Astrocyte (in vitro differentiated cells and primary cell): Measurements from ENCODE around the gene SHC3. TPM values are rescaled to one million over a fixed set of nuclear protein-coding genes. Genes with fewer than 3 reads are reported as not detected.

Source experiments
- DNase-seq: peaks from one replicate; pipeline ENCODE4 v3.0.0-alpha.2; 2010; ENCODE audit warnings: low read depth
- FAIRE-seq: peaks from 2 replicates; lab custom pipeline; 2011; peaks lifted over from hg19 to GRCh38; lab: Jason Lieb, UNC
- H2AFZ ChIP-seq: 2 replicates; pipeline ENCODE4 v1.6.0; 2012; ENCODE audit warnings: low read depth, low read length, inconsistent platforms
- H3K27ac ChIP-seq: 2 replicates; pipeline ENCODE4 v1.5.1; 2011; ENCODE audit warnings: low read depth, low read length, inconsistent platforms
- H3K27me3 ChIP-seq: 2 replicates; pipeline ENCODE4 v1.6.0; 2011; ENCODE audit warnings: low read length, inconsistent platforms; ENCODE audit not compliant: insufficient read depth
- H3K36me3 ChIP-seq: 2 replicates; pipeline ENCODE4 v1.5.1; 2011; ENCODE audit warnings: low read length, inconsistent platforms; ENCODE audit not compliant: insufficient read depth
- H3K4me1 ChIP-seq: 2 replicates; pipeline ENCODE4 v1.5.1; 2011; ENCODE audit warnings: low read length, inconsistent platforms; ENCODE audit not compliant: insufficient read depth
- H3K4me2 ChIP-seq: 2 replicates; pipeline ENCODE4 v1.6.0; 2012; ENCODE audit warnings: low read length, inconsistent platforms
- H3K4me3 ChIP-seq: 2 replicates; pipeline ENCODE4 v1.5.1; 2011; ENCODE audit warnings: low read depth, mild to moderate bottlenecking, low read length, inconsistent platforms; ENCODE audit not compliant: insufficient read depth
- H3K79me2 ChIP-seq: 2 replicates; pipeline ENCODE4 v1.6.0; 2012; ENCODE audit warnings: mild to moderate bottlenecking, low read length, inconsistent platforms; ENCODE audit not compliant: insufficient read depth
- H3K9ac ChIP-seq: 2 replicates; pipeline ENCODE4 v1.6.0; 2012; ENCODE audit warnings: mild to moderate bottlenecking, low read length, inconsistent platforms
- H3K9me3 ChIP-seq: 2 replicates; pipeline ENCODE4 v1.5.1; 2012; ENCODE audit warnings: low read depth, mild to moderate bottlenecking, low read length, inconsistent platforms; ENCODE audit not compliant: insufficient read depth
- H4K20me1 ChIP-seq: 2 replicates; pipeline ENCODE4 v1.6.0; 2012; ENCODE audit warnings: low read length, inconsistent platforms; ENCODE audit not compliant: insufficient read depth
- H3K27ac Mint-ChIP-seq: one replicate; pipeline ENCODE4 v1.8.0; 2021; ENCODE audit warnings: mild to moderate bottlenecking, mixed read lengths; ENCODE audit not compliant: unreplicated experiment
- H3K27me3 Mint-ChIP-seq: one replicate; pipeline ENCODE4 v1.8.0; 2021; ENCODE audit warnings: low read depth, mixed read lengths; ENCODE audit not compliant: unreplicated experiment
- H3K36me3 Mint-ChIP-seq: one replicate; pipeline ENCODE4 v1.8.0; 2021; ENCODE audit warnings: low read depth, mixed read lengths; ENCODE audit not compliant: unreplicated experiment
- H3K4me1 Mint-ChIP-seq: one replicate; pipeline ENCODE4 v1.8.0; 2021; ENCODE audit warnings: low read depth, mixed read lengths; ENCODE audit not compliant: unreplicated experiment
- H3K4me3 Mint-ChIP-seq: one replicate; pipeline ENCODE4 v1.8.0; 2021; ENCODE audit warnings: mild to moderate bottlenecking, moderate library complexity, mixed read lengths; ENCODE audit not compliant: unreplicated experiment
- H3K9me3 Mint-ChIP-seq: one replicate; pipeline ENCODE4 v1.8.0; 2021; ENCODE audit warnings: mild to moderate bottlenecking, mixed read lengths; ENCODE audit not compliant: unreplicated experiment
- CTCF ChIP-seq: IDR thresholded peaks from 2 replicates; pipeline ENCODE4 v1.5.1; 2011; ENCODE audit warnings: low read depth, mild to moderate bottlenecking, inconsistent platforms, low read length, moderate library complexity; ENCODE audit not compliant: insufficient read depth
- EZH2 ChIP-seq: IDR thresholded peaks from 2 replicates; pipeline ENCODE4 v1.6.1; 2012; ENCODE audit warnings: mild to moderate bottlenecking, low read length, inconsistent platforms; ENCODE audit not compliant: insufficient read depth
- total RNA-seq: library from RNA; stranded (reverse); gene quantifications from 2 replicates; pipeline ENCODE4 v1.2.1, GENCODE V29; 2021

Gene SHC3
- total RNA-seq, 1 donor from 2014 or later, result 4.6 TPM

- Mint-ChIP-seq H3K9me3 (peaks cover 5% of the 10 kb centered on the region), H3K27ac (peak overlapping the region; percentile 35), H3K36me3 (peaks cover 2% of the 10 kb centered on the region), H3K4me1 (peaks cover 15% of the 10 kb centered on the region), H3K27me3 (peaks cover 4% of the 10 kb centered on the region), H3K4me3 (peak overlapping the region; percentile 80)
- H2AFZ ChIP-seq, result no peak overlapping the region
- peaks cover 36% of the 10 kb centered on the region for H3K79me2 ChIP-seq
- no peak overlapping the region for H3K27ac ChIP-seq
- no peak overlapping the region for H3K4me3 ChIP-seq
- H3K9me3 ChIP-seq, result no peaks in the 10 kb centered on the region
- peak overlapping the region; percentile 96 for H3K4me2 ChIP-seq
- no peak for FAIRE-seq
- no peak for DNase-seq
- TF ChIP-seq EZH2, result no peak
- TF ChIP-seq CTCF, result no peak
- H3K27me3 ChIP-seq, result no peaks in the 10 kb centered on the region
- peaks cover 27% of the 10 kb centered on the region for H3K4me1 ChIP-seq
- H3K36me3 ChIP-seq, result no peaks in the 10 kb centered on the region
- no peak overlapping the region for H3K9ac ChIP-seq
- H4K20me1 ChIP-seq, result peaks cover 33% of the 10 kb centered on the region
Observed at GRCh38 chr9:88990041-88990728, 188.4 kb downstream of the SHC3 start.

GRCh38 chr9:88988796-88989641 lies 189.6 kb downstream of the SHC3 start:
- peaks cover 5% of the 10 kb centered on the region for H3K4me1 Mint-ChIP-seq
- FAIRE-seq (peak; percentile 13), DNase-seq (no peak)
- Histone ChIP-seq H2AFZ (peak overlapping the region; percentile 48), H3K27ac (no peak overlapping the region), H3K9ac (peak overlapping the region; percentile 8), H3K9me3 (no peaks in the 10 kb centered on the region), H3K36me3 (no peaks in the 10 kb centered on the region), H3K27me3 (no peaks in the 10 kb centered on the region), H4K20me1 (peaks cover 22% of the 10 kb centered on the region), H3K4me2 (peak overlapping the region; percentile 58), H3K79me2 (peaks cover 25% of the 10 kb centered on the region), H3K4me1 (peaks cover 17% of the 10 kb centered on the region), H3K4me3 (no peak overlapping the region)
- no peaks in the 10 kb centered on the region for H3K36me3 Mint-ChIP-seq
- peaks cover 5% of the 10 kb centered on the region for H3K9me3 Mint-ChIP-seq
- peak overlapping the region; percentile 64 for H3K4me3 Mint-ChIP-seq
- no peak for TF ChIP-seq CTCF
- TF ChIP-seq EZH2, result no peak
- H3K27me3 Mint-ChIP-seq, result peaks cover 10% of the 10 kb centered on the region
- H3K27ac Mint-ChIP-seq, result no peak overlapping the region
